Stimulated activated CD4-positive, alpha-beta T cell treated with anti-CD3 and anti-CD28 coated beads, Interleukin-2, amount 100 ng/mL, for 4 hours (primary cell): ENCODE measurements around the gene PTPRH.
A peak's percentile ranks its signal among the peaks of the same experiment; 100 is the strongest.

Experiments used
- DNase-seq: peaks from one replicate; pipeline ENCODE4 v3.0.0-alpha.2; 2020; ENCODE audit warnings: low read depth

The PTPRH gene, protein sequence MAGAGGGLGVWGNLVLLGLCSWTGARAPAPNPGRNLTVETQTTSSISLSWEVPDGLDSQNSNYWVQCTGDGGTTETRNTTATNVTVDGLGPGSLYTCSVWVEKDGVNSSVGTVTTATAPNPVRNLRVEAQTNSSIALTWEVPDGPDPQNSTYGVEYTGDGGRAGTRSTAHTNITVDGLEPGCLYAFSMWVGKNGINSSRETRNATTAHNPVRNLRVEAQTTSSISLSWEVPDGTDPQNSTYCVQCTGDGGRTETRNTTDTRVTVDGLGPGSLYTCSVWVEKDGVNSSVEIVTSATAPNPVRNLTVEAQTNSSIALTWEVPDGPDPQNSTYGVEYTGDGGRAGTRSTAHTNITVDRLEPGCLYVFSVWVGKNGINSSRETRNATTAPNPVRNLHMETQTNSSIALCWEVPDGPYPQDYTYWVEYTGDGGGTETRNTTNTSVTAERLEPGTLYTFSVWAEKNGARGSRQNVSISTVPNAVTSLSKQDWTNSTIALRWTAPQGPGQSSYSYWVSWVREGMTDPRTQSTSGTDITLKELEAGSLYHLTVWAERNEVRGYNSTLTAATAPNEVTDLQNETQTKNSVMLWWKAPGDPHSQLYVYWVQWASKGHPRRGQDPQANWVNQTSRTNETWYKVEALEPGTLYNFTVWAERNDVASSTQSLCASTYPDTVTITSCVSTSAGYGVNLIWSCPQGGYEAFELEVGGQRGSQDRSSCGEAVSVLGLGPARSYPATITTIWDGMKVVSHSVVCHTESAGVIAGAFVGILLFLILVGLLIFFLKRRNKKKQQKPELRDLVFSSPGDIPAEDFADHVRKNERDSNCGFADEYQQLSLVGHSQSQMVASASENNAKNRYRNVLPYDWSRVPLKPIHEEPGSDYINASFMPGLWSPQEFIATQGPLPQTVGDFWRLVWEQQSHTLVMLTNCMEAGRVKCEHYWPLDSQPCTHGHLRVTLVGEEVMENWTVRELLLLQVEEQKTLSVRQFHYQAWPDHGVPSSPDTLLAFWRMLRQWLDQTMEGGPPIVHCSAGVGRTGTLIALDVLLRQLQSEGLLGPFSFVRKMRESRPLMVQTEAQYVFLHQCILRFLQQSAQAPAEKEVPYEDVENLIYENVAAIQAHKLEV

DNA sequence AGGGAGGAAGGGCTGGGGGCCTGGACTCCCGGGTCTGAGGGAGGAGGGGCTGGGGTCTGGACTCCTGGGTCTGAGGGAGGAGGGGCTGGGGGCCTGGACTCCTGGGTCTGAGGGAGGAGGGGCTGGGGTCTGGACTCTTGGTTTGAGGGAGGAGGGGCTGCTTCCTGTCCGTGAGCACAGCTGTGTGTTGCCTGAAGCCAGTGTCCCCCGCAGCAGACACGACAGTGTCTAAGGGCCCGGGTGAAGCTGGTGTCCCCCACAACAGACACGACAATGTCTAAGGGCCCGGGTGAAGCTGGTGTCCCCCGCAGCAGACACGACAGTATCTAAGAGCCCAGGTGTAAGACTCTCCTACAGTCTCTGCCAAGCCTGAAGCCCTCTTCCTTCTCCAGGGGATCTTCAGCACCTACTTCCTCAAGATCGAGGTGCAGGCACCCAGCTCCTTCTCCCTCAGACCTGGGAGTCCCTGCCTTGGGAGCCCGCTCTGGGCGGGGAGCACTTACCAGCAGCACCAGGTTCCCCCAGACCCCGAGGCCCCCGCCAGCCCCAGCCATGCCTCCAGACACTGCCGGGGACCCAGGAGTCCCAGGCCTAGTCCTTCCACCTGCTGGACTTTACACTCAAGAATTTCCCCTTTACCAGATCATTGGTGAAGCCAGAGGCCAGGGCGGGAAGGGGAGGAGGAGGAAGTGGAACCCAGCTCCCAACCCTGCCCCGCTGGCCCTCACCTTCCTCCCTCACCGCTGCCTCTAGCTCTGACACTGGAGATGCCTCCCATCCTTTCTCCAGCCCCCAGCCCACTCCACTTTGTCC, at the start of gene PTPRH:
Gene PTPRH, minus strand, starts transcription at position 622 of the 813 bp plus-strand sequence. Its CDS starts 68 bp downstream, at position 554.
- no peak for DNase-seq

DNA sequence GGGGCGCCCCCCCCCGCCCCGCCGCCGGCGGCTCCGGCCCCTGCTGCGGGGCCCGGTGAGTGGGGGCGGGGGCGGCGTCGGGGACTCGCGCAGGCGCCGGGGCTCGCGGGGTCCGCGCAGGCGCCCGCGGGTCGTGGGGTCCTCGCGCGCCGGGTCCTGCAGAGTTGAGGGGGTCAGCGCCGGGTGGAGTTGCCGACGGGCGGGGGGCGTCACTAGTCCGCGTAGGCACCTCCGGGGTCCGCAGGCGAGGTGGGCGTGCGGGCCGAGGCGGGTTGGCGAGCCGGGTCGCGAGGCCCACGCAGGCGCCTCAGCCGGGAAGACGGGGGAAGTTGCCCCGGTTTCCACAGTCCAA, 49.2 kb upstream of the PTPRH start:
- peak; percentile 27 for DNase-seq

- no peak for DNase-seq
These were observed 48.4 kb upstream of the PTPRH start for GRCh38 chr19:55257461-55258420.

DNA sequence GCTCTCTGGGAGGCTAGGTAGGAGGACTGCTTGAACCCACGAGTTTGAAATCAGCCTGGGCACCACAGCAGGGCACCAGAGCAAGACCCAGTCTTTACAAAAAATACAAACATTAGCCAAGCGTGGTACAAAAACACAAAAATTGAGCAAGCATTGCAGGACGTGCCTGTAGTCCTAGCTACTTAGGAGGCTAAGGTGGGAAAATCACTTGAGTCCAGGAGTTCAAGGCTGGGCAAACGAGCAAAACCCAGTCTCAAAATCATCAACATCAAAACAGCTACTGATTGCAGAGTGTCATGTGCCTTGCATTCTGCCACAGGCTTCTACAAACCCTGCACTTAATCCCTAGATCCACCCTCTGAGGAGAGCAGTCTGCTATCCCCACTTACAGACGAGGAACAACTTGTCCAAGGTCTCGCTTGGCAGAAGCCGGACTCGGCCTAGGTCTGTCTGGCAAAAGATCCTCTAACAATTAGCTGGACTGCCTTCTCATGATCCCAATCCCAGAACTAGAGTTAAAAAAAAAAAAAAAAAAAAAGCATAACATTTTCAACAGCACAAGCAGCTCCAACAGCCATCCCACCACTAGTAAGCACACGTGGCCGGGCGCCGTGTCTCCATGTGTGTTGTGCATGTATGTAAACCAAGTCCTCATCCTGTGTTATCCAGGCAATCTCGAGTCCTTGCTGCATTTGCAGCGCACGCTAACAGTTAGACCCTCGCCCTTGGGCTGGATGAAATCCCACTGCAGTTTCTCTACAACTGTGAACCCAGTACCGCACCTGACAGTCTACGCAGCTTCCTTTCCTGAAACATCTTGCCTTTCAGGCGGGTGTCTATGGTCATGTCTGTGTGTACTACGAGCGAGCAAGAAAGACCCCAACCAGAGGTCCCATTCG, 47.5 kb upstream of the PTPRH start:
- DNase-seq = no peak

- DNase-seq = peak; percentile 34
These were observed 46.5 kb upstream of the PTPRH start for GRCh38 chr19:55255618-55256423.

DNA sequence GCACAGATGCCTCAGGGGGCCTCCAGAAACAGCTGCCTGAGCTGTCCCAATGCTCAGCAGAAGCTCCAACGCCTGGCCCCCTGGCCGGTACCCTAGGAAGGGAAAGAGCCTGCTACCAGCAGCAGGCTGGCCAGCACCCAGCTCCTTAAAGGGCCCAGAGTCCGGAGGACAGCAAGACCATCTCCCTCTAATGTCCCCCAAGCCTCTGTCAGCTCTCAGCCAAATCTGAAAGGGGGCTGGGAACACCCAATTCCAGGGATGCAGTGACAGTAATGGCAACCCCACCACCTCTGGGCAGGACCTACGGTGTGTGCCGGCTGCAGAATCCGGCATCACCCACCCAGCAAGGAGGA, 45.3 kb upstream of the PTPRH start:
- DNase-seq = no peak

DNA sequence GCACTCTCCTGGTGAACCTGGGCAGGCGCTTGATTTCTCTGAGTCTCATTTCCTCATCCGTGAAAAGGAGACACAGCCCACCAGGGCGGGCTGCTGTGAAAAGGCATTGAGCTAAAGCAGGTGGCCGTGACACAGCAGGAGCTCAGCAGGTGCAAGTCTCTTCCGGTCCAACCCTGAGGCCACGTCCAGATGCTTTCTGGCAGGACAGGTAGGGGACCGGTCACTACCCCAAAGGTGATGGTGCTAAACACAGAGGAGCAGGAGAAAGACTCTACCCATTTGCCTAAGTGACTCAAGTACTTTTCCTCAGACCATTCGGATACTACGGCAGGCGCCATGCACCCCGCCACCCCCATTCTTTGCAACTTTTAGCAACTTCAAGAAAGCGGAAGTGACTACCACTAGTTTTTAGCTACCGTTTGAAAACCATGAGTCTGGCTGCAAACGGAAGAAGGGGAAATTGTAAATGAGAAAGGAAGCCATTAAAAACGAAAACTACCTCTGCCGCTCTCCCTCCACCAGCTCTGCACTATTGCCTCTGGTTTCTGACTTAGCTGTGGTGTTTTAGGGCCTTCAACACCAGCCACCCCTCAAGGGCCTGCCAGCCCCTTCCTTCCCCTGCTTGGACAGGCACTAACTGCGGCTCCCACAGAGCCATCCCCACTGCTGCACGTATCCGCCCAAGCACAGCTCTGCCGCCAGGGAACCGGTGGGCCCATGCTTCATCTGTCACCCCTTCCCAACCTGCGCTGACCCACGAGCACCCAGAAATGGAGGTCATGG, 44.7 kb upstream of the PTPRH start:
- peak; percentile 49 for DNase-seq

- no peak for DNase-seq
These were observed 43.7 kb upstream of the PTPRH start for GRCh38 chr19:55252760-55253663.

DNA sequence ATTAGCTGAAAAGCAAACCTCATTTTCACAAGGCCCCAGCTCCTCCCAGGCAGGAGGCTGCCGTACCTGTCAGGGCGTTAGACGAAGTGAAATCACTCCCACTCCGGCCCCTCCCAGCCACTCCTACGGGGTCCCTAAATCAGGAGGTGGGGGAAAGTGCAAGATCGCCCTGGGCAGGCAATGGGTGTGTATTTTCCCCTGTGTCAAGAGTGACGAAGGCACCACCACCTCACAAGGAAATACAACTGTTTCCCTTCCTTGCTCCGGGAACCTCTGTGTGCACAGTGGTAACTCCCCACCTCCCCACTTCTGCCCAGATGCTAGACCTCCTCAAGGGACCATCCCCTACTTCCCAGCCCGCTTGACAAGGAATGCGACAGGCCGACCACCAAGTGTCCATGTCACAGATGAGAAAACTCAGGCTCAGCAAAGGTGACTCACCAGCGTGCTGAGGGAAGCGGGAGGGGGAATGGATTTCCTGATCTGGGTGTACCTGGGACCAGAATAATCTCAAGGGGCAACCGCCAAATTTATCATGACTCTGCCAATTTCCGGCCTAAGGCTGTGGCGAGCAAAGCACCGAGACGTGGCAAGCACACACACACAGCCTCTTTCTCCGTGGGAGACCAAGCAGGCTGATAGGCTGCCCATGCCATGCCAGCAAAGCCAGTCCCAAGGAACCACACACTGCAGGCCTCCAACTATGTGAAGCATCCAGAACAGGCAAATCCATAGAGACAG, 42.2 kb upstream of the PTPRH start:
- DNase-seq = peak; percentile 46

GRCh38 chr19:55250262-55251036, 41.1 kb upstream of the PTPRH start:
- DNase-seq = no peak

- DNase-seq = no peak
These were observed 40.5 kb upstream of the PTPRH start for GRCh38 chr19:55249841-55250240.

- DNase-seq = no peak
These were observed 39.4 kb upstream of the PTPRH start for GRCh38 chr19:55248704-55249103.

GRCh38 chr19:55248166-55248675, 38.9 kb upstream of the PTPRH start:
- no peak for DNase-seq

DNA sequence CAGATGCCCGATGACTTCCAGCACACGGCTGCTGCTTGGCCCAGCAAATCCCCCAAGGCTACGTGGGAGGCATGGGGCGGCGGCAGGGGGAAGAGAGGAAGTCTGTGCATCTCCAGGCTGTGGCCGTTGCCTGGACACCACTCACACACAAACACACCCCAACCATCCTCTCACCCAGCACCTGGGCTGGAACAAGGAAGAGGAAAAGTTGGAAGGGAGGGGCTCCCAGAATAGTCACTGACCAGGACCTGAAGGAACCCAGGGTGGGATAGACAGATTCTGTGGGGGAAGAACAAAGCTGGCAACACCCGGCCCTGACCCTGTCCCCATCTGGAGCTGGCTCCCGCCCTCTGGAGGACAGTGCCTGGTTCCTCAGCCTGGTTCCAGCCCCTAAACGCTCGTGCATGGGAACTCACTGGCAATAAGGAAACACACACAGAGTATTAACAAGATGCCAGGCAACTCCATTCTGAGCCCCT, 38.4 kb upstream of the PTPRH start:
- DNase-seq = no peak
